Stimulated activated CD4-positive, alpha-beta T cell treated with anti-CD3 and anti-CD28 coated beads, Interleukin-1b, Interleukin-23, amount 100 ng/mL, for 4 hours (primary cell): ENCODE data around the gene NDUFB8.

Experiments used
- DNase-seq, 2 donors: peaks; one replicate each; pipeline ENCODE4 v3.0.0-alpha.2; 2020; ENCODE audit warnings: low read depth in 2 of 2

The NDUFB8 gene

DNA sequence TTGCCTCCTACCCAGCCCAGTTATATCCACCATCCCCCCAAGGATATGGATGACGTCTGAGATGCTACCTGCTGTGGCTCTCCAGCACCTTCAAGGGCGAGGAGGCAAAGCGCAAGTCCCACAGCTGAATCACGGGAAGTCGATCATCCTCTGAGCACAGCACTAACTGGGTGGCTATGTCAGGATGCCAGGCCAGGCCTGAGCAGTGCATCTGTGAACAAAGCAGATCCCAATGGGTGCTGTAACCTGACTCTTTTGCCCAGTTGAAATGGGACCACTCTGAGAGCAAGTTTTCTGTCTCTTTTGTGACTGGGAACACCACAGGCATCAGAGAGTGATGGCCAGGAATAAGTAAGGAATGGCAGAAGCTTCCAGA is 22.3 kb downstream of the NDUFB8 start:
- DNase-seq: no peak

GRCh38 chr10:100506596-100507356 is 22.9 kb downstream of the NDUFB8 start:
- DNase-seq: no peak

GRCh38 chr10:100505164-100505563 is 24.5 kb downstream of the NDUFB8 start:
- DNase-seq: no peak

DNA sequence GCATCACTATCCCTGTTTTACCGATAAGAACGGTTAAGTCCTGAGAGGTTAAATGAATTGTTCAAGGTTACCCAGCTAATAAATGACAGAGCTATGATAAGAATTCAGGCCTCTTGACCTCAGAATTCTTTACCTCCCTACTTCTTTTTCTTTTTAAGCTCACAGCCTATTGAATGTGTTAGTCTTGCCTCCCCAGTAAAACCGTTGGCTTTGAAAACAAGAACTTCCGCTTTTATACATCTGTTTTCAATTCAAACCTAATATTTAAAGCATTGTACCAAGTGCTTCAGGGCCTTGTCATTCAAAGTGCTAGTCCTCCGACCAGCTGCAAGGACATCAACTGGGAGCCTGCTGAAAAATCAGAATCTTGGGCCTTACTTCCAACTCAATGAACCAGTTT is 25.6 kb downstream of the NDUFB8 start:
- DNase-seq: no peak

- DNase-seq: no peak
These were observed 26.7 kb downstream of the NDUFB8 start for GRCh38 chr10:100502926-100503494.

DNA sequence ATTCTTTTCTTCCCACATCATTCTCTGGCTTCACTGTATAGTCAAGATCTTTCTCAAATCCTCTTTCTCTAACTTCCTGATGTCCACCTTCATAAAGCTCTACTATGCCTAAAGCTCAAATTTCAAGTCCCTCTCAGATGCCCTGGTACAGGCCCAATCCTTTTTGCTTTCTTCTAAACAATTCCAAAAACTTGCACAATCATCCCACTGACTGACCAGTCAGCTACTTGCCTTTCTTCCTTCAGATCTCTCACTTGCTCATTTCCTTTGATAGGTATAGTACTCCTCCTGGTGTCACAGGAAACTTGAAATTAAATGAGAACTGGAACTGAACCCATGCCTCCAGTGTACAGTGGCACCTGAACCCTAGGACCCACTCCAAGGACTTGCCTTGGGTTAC is 28.2 kb downstream of the NDUFB8 start:
- DNase-seq: no peak

DNA sequence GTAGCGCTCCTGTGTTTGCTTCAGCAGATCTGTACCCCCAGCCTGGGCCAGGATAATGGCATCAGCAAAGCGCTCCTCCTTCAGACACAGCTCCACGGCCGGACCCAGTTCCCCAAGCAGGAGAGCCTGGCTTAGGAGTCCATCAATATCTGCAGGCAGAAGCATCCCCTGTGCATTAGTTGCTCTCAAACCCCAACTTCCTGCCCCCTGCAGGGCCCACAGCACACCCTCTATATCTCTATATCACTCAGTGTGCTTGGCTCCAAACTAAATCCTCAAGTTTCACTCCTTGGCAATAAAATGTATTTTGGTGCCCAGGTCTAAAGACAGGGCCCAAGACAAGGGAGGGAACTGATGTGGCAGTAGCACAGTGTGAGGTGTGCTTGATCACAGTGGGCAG is 31.6 kb downstream of the NDUFB8 start:
- DNase-seq: no peak

DNA sequence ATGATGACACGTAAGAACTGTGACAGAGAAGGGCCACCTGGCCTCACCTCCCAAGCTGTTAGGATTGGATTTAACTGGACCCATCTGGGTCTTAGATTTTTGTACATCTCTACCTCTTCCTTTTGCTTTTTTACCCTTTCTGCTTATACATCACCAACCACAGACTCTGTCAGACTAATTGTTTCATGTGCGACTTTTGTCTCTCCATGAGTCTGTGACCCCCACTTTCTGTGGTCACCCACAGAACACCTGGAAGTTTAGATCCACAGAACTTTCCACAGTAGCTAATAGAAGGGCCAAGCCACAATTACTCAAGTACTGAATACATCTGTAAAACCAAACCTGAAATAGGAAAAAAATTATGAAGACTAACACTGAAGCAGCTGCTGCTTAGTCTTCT is 33.1 kb downstream of the NDUFB8 start:
- no peak for DNase-seq

DNA sequence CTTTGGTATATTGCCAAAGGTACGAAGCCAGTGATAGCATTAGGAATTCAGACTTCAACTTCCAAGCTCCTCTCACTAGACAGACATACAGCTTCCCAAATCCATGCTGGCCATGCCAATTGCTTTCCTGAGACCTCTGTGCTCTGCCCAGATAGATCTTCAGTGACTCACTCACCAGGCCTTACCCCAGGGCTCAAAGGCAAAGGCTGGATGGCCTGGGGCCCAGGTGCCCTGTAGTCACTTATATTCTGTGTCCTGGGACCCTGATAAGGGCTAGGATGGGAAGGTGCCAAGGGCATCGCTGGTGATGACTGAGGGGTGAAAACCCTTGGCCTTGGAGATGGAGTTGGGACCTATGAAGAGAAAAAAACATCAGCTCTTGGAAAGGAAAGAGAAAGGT is 39.1 kb downstream of the NDUFB8 start:
- DNase-seq: no peak

- DNase-seq: no peak
These were observed 40.3 kb downstream of the NDUFB8 start for GRCh38 chr10:100489396-100489795.

- no peak for DNase-seq
These were observed 42.1 kb downstream of the NDUFB8 start for GRCh38 chr10:100487529-100487928.

DNA sequence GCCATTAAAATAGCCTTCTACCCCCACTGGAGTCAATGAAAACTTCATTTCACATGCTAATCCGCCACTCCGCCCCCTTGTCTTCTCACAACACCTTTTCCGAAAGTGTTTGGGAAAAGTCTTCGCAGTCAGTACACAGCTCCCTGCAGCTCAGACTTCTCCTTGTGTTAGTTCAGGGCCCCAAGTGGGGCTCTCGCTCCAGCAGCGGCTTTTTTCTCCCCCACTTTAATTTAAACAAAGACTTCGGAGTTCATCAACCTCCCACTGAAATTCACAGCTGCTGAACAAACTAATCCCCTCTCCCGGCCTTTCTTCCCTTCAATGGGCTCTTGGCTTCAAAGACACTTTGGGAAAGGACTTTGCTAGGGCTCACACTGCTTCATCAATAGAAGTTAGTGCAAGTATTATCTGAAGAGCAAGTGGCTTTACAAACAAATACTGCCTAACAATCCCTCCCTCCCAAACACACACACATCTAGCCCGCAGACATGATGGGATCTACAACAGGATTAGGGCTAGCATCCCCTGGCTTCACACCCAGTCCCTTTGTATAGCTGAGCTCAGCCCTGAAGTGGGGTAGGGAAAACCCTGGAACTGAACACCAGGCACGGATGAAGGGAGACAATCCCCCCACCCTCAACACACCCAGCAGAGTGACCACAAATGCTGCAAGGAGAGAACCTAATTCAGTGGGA is 43.7 kb downstream of the NDUFB8 start:
- no peak for DNase-seq

- DNase-seq: no peak
These were observed 44.3 kb downstream of the NDUFB8 start for GRCh38 chr10:100485366-100485765.

GRCh38 chr10:100483876-100484666 is 45.6 kb downstream of the NDUFB8 start:
- DNase-seq: no peak

DNA sequence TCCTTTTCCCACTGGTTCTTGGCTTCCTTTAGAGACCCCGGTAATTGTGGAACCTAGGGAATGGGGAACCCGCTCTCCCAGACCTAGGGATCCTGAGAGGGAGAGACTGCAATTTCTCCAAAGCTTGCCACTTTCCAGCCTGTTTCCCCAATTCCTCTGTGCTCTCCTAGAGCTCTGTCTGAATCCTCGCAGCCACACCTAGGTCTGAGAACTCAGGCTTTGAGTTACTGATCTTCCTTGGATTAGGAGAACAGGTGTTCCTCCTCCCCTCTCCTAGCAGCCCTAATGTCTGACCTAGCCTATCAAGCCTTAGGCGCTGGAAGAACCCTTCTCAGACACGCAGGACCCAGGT is 46.9 kb downstream of the NDUFB8 start:
- no peak for DNase-seq

GRCh38 chr10:100482181-100482833 is 47.4 kb downstream of the NDUFB8 start:
- DNase-seq: peak; percentile 41 to 60

- DNase-seq: peak; percentile 78 to 86
These were observed 48.1 kb downstream of the NDUFB8 start for GRCh38 chr10:100481462-100482081.

DNA sequence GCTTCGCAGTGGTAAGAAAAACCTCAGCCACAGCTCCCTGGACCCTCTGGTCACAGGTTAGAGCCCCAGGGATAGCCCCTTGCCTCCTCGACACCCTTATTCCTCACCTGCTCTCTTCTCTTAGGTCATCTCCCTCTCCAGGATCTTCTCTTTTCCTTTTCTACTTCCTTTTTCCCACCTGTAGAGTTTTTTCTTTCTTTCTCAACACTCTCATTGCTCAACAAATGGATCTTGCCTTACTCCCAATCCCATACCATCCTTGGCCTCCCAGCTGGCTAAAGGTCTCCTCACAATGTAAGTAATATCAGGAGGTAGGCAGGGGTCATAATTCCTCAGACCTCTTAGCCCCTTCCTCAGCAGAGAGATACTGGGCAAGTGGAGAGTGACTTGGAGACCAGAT is 49.7 kb downstream of the NDUFB8 start:
- no peak for DNase-seq

GRCh38 chr10:100479037-100479436 is 50.6 kb downstream of the NDUFB8 start:
- DNase-seq: no peak

- no peak for DNase-seq
These were observed 51.7 kb downstream of the NDUFB8 start for GRCh38 chr10:100477970-100478369.
